Activated T-cell treated with anti-CD3 and anti-CD28 coated beads for 24 hours (primary cell): Measurements from ENCODE around the gene CATSPER3.

Experiments
- DNase-seq: peaks from one replicate; pipeline ENCODE4 v3.0.0-alpha.2; 2020; ENCODE audit warnings: low read depth

CATSPER3 gene

DNA sequence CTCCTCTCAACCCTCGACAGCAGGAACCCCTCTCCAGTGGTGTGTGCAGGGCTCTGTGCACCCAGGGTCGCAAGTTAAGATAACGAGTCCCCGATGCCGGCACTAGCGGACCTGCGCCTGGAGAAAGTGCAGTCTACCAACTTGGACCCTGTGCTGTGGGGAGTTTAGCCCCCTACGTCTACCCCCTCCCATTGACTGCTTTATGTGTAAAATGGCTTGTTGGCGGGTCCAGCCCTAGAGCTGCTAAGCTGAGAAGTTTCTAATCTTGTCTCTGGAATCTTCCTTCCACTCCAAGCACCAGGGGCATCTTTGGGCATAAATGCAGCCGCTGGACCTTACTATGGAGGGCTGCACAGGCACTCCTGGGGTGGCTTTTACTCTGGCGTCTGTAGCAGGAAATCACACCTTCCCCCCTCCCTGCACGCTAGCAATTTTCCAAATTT is 73.5 kb downstream of the CATSPER3 start:
- no peak for DNase-seq

DNA sequence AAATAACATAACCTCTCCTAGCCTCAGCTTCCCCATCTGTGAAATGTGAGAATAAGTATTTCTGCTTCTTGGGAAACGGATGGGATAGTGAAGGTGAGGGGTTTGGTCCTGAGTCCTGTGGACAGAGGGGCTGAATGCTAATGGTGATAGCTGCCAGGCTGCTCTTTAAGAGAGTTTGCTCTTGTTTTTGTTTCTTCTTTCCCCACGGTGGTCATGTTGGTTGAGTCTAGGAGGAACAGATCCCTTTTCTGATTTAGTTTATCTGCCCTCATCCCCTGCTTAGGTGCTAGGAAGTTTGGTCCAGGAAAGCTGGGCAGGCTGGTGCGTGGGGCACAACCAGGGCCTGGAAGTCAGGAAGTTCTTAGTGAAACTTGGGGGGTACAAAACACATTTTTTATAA is 74.0 kb downstream of the CATSPER3 start:
- DNase-seq: no peak

DNA sequence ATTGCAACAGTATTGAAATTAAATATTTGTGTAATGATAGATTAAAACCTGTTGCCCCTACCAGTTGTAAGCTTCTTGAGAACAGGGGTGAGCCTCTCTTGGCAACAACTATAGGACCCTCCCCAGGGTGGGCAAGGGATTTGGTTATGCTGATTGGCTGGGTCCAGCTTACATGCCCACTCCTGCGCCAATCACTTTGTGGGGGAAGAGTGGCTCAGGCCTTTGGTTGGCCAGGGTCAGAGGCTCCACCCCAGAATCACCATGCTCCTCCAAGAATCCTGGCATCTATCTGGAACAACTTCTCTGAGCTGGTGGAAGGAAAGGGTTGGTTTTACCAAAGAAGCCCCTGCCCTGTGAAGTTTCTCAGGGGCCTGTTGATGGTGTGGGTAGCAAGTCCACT is 74.9 kb downstream of the CATSPER3 start:
- no peak for DNase-seq

DNA sequence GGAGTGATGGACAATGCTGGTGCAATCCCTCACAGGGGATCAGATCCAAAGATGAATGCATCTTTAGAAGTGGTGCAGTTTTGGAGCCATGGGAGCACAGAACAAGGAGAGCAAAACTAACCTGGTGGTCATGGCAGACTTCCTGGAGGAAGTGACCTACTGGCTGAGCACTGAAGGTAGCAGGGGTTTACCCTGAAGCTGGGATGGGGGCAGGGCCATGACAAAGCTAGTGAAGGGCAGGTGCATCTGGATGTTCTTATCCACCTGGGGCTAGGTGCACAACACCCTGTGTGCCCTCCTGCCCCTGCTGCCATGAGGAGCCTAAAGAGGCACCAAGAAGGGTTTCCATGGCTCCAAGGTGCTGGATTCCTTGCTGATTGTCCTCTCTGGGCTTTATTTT is 77.8 kb downstream of the CATSPER3 start:
- DNase-seq: no peak

DNA sequence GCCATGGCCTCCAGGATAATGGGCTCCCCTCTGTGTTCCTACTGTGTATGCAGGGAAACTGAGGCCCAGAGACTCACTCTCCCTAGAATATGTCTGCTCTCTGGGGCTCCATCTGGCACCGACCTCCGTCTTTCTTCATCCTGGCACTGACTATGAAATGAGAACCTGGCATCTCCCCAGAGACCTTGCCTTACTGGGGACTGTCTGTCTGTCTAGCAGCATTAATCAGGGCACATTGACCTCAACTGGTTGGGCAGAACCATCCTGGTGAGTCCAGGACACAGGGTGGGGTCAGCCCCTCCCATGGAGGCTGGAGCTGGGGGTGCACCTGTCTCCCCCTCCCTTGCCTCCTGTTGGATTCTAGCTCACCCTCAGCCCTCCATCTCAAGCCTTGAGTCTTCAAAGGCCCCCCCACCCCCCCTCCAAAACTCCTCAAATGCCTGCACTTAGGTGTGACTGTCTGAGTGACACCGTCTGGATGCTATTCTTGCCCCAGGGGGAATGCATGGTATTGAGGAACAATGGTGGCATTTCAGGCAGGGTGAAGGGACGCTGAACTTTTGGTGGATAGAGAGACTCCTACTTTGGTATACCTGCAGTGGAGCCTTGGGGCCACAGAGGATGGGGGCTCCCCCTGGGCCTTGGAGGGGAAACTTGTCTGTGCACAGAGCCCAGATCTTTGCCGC is 79.1 kb downstream of the CATSPER3 start:
- DNase-seq: no peak

DNA sequence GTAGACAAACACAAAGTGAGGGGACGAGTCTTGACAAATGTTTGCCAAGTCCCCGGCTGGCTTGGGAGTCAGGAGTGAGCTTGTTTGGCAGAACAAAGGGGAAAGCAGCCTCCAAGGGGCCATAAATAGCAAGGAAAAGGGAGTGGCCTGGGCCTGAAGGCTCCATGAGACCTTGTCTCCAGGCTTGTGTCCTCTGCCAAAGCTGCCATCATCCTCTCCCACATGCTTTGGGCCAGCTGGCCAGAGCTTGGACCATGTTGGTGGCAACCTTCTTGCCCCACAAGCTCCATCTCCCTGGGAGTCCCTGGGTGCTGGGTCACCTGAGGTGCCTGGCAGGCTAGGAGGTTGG is 79.6 kb downstream of the CATSPER3 start:
- no peak for DNase-seq

DNA sequence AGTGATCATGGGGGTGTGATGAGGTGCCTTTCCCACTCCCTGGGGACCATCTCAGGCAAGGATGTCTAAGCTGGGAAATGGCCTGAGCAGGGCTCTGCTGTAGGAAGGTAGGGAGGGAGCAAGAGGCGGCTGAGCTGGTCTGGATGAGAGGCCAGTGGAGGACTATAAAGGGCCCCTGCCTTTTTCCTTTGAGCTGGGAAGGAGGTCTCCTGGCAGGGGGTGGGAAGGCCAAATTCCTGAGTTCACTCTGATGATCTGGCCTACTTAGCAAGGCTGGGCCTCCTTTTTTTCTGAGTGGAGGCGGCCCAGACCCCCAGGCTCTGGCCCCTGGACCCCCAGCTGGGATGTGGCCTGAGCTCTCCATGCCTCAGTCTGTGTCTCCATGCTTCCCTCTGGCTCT is 80.6 kb downstream of the CATSPER3 start:
- no peak for DNase-seq

DNA sequence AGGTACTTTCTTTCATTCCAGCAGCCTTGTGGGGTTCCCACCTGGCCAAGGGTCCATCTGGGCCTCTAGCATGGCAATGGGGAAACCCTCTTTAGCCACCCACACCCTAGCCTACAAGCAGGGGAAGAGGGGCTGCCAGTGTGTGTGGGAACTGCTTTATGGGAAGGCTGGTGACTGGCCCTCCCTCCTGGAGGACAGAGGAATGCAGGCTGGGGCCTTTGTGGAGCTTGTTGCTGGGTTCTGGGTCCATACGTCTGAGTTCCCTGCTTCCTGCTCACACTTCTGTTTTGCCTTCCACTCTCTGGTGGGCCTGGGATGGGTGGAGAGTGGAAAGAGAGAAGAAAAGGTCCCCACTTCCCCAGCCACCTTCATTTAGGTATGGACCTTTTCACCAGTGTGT is 81.2 kb downstream of the CATSPER3 start:
- no peak for DNase-seq

DNA sequence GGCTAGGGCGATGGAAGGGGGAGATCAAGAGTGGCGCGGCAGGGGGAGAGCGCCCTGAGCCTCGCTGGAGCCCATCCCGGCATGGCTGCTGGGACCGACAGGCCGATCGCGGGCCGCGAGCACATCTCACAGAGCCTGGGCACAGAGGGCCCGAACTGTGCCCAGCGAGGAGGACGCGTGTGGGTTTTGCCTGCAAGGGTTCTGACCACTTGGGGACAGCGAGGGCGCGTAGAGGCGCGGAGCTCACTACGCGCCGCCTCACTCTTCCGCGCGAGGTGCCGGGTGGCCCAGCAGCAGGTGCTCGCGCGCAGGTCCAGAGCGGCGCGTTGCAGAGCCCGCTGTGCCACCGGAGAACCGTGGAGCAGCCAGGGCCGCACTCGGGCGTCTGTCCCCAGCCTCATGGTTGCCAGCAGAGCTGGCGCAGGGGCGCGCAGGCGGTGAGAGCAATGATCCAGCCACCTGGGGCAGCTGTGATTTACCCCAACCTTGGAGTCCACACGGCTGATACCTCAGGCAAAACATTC is 82.6 kb downstream of the CATSPER3 start:
- DNase-seq: no peak

DNA sequence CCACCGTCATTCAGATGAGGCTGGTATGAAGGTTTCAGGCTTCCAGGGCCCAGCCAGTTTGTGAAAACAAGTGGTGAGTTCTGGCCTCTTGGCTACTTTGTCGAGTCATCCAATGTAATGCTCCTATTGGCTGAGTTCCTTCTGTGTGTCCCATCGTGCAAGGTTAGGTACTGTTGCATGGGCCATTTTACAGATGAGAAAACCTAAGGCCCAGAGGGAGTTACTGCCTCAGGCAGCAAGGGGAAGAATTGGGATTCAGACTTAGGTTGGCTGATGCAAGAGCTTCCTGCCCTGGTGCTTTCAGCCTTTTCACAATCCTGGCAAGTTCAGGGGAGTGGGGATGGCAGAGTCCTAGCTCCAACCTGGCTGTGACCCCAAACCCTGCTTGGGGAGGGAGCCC is 83.7 kb downstream of the CATSPER3 start:
- DNase-seq: no peak

DNA sequence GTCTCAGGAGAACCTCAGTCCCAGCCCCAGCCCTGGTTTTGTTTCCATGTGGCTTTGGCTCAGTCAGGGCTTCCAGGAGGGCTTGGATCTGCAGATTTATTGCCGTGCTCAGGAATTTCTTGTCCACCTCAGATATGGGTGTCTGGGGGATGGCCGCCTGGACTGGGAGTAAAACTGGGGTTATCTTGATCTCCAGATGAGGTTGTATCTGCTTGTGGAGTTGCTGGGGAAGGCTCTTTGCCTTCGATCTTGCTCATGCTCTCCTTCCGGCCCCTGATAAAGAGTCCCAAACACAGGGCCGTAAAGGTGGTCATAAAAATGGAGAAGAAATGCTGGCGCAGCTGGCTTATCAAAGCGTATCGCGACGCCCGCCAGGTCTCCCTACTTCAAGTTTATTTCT is 84.2 kb downstream of the CATSPER3 start:
- no peak for DNase-seq

DNA sequence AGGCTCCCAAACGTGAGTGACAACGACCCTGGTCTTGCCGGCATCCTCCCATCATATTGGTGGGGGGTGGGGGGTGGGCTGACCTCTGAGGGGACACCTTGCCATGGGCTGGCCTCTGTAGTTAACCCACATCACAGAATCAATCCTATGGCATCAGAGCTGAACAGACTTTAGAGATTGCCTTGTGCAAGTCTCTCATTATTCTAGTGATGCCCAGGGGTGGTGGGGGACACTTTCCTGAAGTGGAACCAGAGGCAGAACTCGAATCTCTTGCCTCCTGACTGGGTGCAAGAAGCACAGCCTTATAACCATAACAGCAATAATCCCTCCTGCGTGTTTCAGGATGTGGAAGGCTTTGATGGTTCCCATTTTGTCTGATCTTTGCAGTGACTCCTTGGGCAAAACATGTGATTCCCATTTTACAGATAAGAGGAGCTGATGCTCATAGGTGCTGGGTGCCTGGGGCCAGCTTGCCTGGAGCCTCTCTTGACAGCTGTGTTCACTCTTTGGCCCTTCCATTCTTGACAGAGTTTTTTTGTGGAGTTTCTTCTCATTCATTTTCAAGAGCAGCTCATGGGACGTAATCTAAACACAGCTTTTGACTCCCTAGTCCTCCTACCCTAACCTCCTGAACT is 84.9 kb downstream of the CATSPER3 start:
- DNase-seq: no peak

DNA sequence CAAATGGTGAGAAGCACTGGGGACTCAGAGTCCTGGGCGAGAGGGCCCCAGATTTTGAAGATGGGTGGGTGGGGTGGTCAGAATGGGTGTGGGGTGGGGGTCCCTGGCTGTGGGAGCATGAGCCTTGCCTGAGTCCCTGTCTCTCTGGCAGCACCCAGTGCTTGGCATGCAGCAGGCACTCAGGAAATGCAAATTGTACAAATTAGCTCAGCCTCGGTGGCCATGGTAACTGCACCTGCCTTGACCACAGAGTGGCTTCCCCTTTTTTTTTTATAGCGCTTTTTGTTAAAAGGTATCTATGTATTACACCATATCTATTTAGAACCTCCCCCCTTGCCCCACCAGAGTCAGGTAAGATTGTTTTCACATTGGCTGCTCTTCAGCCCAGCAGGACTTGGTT is 85.6 kb downstream of the CATSPER3 start:
- DNase-seq: no peak

DNA sequence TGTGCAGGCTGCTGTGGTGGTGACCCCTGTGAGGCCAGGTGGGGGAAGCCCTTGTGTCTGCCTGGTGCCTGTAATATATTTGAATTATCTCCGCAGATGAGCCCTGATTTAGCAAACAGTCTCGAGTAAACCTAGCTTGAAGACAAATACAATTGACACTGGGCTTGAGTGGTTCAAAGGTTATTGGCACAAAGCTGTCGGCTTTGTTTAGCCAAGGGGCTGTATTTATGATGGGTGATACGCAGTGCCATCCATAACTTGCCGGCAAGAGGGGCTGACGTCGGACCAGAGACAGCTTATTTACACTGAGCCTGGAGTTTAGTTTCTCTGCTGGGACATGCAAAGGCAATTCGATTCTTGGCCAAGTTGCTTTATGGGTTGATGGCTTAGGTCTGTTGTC is 86.3 kb downstream of the CATSPER3 start:
- DNase-seq: no peak

DNA sequence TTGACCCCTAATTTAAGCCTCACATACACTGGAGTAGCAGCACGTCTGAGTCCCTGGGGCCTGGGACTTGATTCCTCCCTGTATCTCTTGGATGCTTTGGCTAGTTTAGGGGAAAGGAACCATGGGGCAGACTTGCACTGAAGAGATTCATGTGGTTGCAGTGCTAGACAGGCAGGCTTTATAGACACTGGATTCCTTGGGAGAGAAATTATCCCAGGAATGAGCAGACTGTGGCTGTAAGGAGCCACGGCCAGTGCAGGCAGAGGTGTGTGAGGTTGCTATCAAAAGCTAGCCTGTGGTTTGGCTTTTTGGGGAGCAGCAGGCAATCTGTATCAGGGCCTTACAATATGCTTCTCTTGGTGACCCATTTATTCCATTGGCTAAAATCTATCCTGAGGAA is 86.8 kb downstream of the CATSPER3 start:
- no peak for DNase-seq

DNA sequence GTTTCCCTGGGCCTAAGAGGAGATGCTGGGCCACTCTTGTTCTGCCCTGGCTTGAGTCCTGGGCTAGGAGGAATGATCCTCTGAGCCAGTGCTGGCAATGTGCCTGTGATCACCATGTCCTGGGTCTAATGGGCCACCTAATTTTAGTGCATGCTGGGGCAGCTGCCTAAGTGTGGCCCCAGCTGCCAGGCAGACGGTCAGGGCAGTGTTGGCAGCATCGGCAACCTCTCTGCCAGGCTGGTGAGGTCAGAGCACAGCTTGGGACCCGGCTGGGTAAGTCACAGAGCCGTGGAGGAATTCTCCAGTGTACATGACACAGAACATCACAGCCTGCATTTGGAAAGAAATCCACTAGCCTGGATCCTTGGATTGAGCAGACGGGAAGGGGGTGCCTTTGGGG is 87.7 kb downstream of the CATSPER3 start:
- DNase-seq: no peak

DNA sequence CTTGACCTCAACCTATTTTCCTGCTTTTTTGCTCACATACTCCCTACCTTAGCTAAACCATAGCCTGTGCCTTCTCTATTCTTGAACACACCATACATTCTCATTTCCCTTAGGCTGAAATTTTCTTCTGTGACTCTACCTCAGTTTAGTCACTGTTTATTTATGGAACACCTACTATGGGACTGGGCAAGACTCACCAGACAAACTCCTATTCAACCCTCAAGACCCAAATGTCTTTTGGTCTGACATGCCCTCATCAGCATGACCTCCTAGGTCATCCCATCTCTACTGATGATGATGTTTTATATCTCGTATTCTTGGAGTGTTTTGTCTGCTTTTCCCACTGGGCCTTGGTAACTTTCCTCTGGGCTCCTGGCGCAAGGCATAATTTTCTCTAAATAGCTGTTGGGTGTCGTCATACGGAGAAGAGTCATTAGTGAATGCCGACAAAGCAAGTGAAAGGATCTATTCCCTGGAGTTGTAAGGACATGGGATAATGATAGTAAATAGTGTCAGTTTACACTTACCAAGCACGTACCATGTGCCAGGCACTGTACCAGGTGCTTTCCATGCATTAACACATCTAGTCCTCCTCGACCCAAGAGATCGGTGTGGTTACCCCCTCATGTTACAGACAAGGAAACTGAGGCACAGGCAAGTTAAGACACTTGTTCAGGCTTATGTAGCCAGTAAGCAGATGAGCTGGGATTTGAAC is 88.8 kb downstream of the CATSPER3 start:
- no peak for DNase-seq

DNA sequence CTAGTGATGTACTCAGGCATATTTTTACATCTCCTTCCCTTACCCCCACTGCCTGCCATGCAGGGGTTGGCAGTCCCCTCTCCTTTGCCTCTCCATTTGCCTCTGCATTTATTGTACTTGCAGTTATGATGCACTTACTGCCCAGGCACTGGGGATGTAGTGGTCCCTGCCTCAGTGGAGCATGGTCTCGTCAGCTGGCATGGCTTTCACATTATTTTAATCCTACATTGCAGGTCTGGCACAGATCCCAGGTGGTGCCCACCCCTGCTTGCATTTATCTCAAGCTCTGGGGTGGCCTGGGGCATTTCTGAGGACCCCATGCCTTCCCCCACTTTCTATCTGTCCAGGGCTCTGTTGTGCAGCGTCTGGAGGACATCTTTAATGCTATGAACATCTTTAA is 89.5 kb downstream of the CATSPER3 start:
- no peak for DNase-seq

DNA sequence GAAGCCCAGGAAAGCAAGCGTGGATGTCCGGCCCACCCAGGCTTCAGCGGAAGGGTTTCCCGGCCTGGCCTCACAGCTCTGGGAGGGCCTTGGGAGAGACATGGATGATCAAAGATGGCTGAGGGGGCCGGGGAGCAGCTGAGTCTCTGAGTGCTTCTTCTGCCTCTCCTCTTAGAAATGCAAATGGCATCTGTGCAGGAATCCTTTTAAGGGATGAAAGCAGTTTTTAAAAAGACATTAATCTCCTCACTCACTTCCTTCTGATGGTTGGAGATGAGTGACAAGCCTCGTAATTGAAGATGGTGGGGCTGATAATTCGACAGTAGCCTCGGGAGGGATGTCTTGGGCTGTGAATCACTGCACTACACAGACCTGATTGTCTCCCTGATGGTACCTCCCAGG is 90.6 kb downstream of the CATSPER3 start:
- DNase-seq: no peak

DNA sequence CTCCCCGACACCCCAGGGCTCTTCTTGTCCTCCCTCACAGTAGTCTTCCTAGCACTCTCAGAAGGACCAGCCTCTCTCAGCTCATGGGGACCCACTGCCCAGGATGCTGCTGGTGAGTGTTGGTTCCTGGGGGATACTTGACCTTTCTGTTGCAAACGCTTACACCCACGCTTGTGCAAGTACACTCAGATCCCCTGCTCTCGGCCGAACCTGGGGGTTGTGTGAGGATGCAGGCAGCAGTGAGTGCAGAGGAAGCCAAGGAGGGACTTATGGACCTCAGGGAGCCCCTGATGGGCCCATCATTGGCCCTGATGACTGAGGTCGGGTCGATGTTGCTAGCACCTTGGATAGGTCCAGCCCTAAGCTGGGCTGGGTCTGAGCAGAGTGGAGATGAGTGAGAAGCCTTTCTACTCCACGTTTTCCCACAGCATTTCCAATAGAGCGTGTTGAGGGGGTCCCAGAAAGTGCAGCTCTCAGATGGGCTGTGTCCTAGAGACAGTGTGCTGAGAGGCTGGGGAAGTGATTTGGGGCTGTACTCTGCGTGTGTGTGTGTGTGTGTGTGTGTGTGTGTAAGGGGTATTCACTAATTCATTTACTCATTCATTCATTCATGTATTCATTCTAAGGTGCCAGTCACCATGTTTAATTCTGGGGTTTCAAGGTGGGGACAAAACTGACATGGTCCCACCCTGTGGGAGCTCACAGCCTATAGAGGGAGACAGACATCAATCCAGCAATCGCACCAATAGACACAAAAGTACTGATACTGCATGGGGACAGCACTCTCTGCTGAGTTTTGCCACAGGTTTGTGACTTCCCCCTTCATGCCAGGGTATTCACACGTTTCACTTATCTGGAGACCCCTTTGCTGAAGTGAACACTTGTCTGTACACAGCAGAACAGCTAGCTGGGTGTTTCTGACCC is 91.6 kb downstream of the CATSPER3 start:
- DNase-seq: no peak

DNA sequence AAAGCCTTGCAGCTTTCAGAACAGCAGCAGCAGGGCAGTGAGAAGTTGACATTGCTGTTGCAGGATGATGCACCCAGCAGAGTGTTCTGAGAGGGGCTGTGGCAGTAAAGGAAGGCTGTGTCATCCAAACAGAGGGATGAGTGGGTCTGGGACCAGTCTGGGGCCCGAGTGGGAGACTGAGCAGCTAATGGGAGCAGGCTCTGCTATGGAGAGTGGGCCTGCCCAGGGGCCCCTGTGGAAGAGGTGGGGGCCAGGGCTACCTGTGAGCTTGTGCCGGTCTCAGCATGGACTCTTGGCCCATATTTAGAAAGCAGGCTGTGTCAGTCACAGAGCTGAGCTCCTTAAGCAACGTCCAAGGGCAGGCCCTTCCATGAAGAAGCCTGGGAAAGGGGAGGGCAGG is 92.3 kb downstream of the CATSPER3 start:
- no peak for DNase-seq

DNA sequence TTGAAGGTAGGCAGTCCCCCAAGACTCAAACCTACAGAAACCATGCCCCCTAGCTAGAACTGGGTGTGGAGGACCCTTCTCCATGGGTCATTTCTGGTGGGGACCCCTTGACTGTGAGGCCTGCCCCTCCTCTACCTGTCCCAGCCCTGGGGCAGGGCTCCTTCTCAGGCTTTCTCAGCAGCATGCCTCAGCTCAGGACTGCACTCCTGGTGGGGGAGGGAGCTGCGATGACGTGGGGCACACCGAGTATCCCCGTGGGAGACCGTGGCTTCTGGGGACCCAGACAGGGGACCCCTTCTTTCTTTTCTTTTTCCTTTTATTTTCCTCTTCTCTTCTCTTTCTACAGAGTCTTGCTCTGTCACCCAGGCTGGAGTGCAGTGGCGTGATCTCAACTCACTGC is 93.3 kb downstream of the CATSPER3 start:
- DNase-seq: no peak
